ENCODE results near the gene CSMD2. TPM values are rescaled to one million over a fixed set of nuclear protein-coding genes. Genes with fewer than 3 reads are reported as not detected.

The CSMD2 gene
- total RNA-seq, 1 experiment from 2014 or later: 2.8 TPM

GRCh38 chr1:33578557-33579448, 586.2 kb downstream of the CSMD2 start:
- Histone ChIP-seq H3K27me3 (replicated peaks; ENCODE audit: insufficient read depth, low read depth, low read length, poor library complexity) (peaks cover 5% of the 10 kb centered on the region), H3K4me1 (ENCODE audit: insufficient read depth, low read length, poor library complexity, severe bottlenecking) (no peaks in the 10 kb centered on the region), H3K36me3 (ENCODE audit: insufficient read depth, low read length, poor library complexity, severe bottlenecking) (no peaks in the 10 kb centered on the region), H3K4me3 (ENCODE audit: low read depth, low read length, poor library complexity, severe bottlenecking) (no peak overlapping the region), H3K9me3 (ENCODE audit: low read depth, low read length, poor library complexity, severe bottlenecking) (peaks cover 4% of the 10 kb centered on the region), H3K27ac (ENCODE audit: low read depth, low read length, poor library complexity, severe bottlenecking) (no peak overlapping the region)
- ChIA-PET POLR2A (ENCODE audit: low non-redundant PET) (no interaction called here), CTCF (no interaction called here)
- BruUV-seq (replicated peaks): no TSS peak
- intact Hi-C loops (cut with micrococcal nuclease; ENCODE audit: unreplicated experiment): no loop called here
- no peak for DNase-seq (ENCODE audit: low spot score)
- TF ChIP-seq EZH2 (IDR thresholded peaks at IDR 0.05; ENCODE audit: borderline replicate concordance, low read depth, low read length, poor library complexity, severe bottlenecking) (no peak), CTCF (conservative IDR thresholded peaks at IDR 0.05; ENCODE audit: low read depth, low read length) (no peak)

- ChIA-PET POLR2A (ENCODE audit: low non-redundant PET) (no interaction called here), CTCF (no interaction called here)
- Histone ChIP-seq H3K27me3 (replicated peaks; ENCODE audit: insufficient read depth, low read depth, low read length, poor library complexity) (peaks cover 6% of the 10 kb centered on the region), H3K4me3 (ENCODE audit: low read depth, low read length, poor library complexity, severe bottlenecking) (no peak overlapping the region), H3K9me3 (ENCODE audit: low read depth, low read length, poor library complexity, severe bottlenecking) (peaks cover 5% of the 10 kb centered on the region), H3K4me1 (ENCODE audit: insufficient read depth, low read length, poor library complexity, severe bottlenecking) (no peaks in the 10 kb centered on the region), H3K36me3 (ENCODE audit: insufficient read depth, low read length, poor library complexity, severe bottlenecking) (no peaks in the 10 kb centered on the region), H3K27ac (ENCODE audit: low read depth, low read length, poor library complexity, severe bottlenecking) (no peak overlapping the region)
- DNase-seq (ENCODE audit: low spot score): no peak
- no TSS peak for BruUV-seq (replicated peaks)
- TF ChIP-seq EZH2 (IDR thresholded peaks at IDR 0.05; ENCODE audit: borderline replicate concordance, low read depth, low read length, poor library complexity, severe bottlenecking): no peak
- TF ChIP-seq CTCF (conservative IDR thresholded peaks at IDR 0.05; ENCODE audit: low read depth, low read length): no peak
- intact Hi-C loops (cut with micrococcal nuclease; ENCODE audit: unreplicated experiment): no loop called here
Measured at GRCh38 chr1:33577663-33578062, 587.4 kb downstream of the CSMD2 start.

- no TSS peak for BruUV-seq (replicated peaks)
- Histone ChIP-seq H3K4me3 (ENCODE audit: low read depth, low read length, poor library complexity, severe bottlenecking) (no peak overlapping the region), H3K4me1 (ENCODE audit: insufficient read depth, low read length, poor library complexity, severe bottlenecking) (no peaks in the 10 kb centered on the region), H3K27me3 (replicated peaks; ENCODE audit: insufficient read depth, low read depth, low read length, poor library complexity) (peaks cover 6% of the 10 kb centered on the region), H3K9me3 (ENCODE audit: low read depth, low read length, poor library complexity, severe bottlenecking) (peaks cover 5% of the 10 kb centered on the region), H3K36me3 (ENCODE audit: insufficient read depth, low read length, poor library complexity, severe bottlenecking) (no peaks in the 10 kb centered on the region), H3K27ac (ENCODE audit: low read depth, low read length, poor library complexity, severe bottlenecking) (no peak overlapping the region)
- DNase-seq (ENCODE audit: low spot score): no peak
- ChIA-PET POLR2A (ENCODE audit: low non-redundant PET) (no interaction called here), CTCF (no interaction called here)
- TF ChIP-seq EZH2 (IDR thresholded peaks at IDR 0.05; ENCODE audit: borderline replicate concordance, low read depth, low read length, poor library complexity, severe bottlenecking): no peak
- no peak for TF ChIP-seq CTCF (conservative IDR thresholded peaks at IDR 0.05; ENCODE audit: low read depth, low read length)
- intact Hi-C loops (cut with micrococcal nuclease; ENCODE audit: unreplicated experiment): no loop called here
Measured at GRCh38 chr1:33576821-33577599, 588.0 kb downstream of the CSMD2 start.
